ENCODE results near the gene LIPM.
A peak's percentile ranks its signal among the peaks of the same experiment; 100 is the strongest.

LIPM gene

DNA sequence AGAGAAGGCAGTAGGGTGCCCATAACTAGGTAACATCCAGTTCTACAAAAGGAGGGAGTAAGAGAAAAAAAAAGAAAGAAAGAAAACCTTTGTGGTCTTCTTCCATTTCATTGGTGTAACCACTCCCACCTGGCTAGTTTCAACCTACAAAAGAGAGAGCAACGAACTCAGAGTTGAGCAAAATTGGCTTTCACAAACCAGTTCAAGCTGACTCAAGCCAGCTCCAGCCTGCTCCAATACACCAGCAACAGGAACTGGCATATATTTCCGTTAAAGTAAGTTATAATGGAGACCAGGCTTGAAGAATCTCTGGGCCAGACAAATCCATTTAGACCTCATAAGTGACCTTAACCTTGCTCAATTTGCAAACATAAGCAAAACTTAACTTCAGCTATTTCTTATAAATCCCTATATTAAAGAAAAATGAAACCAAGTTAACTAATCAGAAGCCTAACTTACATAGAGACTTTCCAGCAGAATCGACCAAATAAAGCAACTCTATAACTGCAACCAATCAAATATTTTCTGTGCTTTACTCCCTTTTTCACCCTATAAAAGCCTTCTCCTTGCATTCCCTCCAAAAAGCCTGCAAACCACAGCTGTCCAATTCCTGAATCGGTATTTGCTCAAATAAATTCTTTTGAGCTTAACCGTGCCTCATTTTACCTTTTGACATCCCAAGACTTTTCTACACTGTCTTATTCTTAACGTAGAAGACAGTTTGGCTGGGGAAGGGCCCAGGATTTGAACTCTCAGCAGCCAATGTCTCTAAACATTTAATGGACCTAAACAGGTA is 39.0 kb downstream of the LIPM start:
- DNase-seq: no peak

- no peak for DNase-seq
Observed at GRCh38 chr10:88843171-88843570, 40.6 kb downstream of the LIPM start.

DNA sequence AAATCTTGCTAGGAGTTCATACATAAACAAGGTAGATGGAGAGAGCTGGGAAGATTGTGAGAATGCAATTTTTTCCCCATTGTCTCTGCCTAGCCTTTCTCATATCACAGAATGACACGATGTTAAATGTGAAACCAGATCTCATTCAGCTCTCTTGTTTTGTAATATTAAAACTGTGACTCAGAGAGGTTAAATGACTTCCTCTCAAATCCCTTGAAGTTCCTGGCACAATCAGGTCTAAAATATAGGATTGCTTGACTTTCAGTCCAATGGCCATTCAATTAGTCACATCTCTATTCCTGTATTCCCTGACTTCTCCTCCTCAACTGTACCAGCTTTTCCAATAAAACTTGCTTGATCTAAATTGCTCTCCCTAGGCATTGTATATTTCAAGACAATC is 46.0 kb downstream of the LIPM start:
- DNase-seq: no peak

GRCh38 chr10:88849234-88849633 is 46.7 kb downstream of the LIPM start:
- DNase-seq: no peak

- no peak for DNase-seq
Observed at GRCh38 chr10:88850712-88851111, 48.2 kb downstream of the LIPM start.

GRCh38 chr10:88851706-88852105 is 49.2 kb downstream of the LIPM start, which contains the start of gene ANKRD22:
TSS of gene ANKRD22 (minus strand) at chr10:88851844. CDS start at chr10:88851607, 237 bp downstream.
- DNase-seq: peak; percentile 42

DNA sequence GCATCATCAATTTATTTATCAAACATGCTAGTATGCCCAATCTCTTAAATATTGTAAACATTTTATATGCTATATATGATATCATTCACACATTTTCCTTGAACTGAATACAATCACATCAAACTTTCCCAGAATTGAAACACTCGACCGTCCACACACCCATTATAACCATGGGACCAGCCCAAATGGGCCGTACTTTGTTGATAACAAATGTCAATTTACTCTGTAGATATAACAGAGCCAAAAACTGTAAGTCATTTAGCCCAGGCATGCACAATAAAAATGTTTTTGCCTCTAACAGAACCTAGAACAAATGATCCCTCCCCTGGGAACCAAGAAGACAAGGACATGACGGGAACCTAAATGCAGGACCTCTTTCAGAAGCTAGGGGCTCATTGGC is 49.8 kb downstream of the LIPM start:
- no peak for DNase-seq

- no peak for DNase-seq
Observed at GRCh38 chr10:88853155-88853881, 50.8 kb downstream of the LIPM start.

DNA sequence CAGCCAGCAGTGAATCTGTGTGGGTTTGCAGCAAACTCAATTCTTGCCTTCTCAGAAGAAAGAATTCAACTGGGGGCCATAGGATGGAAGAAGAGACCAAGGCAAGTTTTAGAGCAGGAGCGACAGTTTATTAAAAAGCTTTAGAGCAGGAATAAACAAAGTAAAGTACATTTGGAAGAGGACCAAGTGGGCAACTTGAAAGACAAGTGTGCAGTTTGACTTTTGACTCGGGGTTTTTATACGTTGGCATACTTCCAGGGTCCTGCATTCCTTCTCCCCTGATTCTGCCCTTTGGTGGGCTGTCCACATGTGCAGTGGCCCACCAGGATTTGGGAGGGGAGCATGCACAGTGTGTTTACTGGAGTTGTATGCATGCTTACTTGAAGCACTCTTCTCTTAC is 52.2 kb downstream of the LIPM start:
- no peak for DNase-seq

DNA sequence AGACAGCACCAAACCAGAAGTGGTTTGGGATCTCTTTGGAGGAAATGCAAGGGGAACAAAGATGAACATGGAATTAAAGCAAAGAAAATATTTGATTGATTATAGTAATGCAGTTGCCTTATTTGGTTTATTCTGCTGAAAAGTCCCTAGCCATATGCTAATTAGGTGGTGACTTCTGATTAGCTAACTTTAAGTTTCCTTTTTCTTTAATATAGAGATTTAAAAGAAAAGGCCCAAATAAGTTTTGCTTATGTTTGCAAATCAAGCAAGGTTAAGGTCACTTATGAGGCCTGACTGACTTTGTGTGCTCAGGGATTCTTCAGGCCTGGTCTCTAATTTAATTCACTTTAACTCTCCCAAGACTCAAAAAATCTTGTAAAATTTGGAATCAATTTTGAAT is 55.3 kb downstream of the LIPM start:
- DNase-seq: no peak

- no peak for DNase-seq
Observed at GRCh38 chr10:88858491-88858890, 56.0 kb downstream of the LIPM start.

GRCh38 chr10:88861036-88861435 is 58.5 kb downstream of the LIPM start:
- DNase-seq: no peak

GRCh38 chr10:88865281-88865876 is 62.8 kb downstream of the LIPM start:
- peak; percentile 4 for DNase-seq

GRCh38 chr10:88866454-88866853 is 63.9 kb downstream of the LIPM start:
- no peak for DNase-seq

DNA sequence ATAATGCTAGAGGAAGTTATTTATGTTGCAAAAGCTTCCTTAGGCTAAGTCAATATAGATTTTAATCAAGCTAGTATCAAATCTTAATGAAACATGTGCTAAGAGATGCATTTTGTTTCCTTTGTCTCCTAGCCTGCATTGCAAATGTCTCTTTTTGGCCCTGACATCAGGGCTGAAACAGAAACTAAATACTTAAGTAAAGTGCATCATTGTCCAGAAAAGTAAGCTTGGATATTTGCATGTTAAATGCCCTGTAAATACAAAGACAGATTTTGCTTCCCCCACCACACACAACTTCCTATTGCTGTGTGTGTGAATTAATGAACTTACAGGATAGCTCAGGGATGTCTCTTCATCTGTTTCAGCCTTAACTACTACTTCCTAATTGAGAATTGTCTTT is 67.6 kb downstream of the LIPM start:
- no peak for DNase-seq

Data from GDM1 (cell line).